Right ventricle myocardium inferior (tissue), 1 donor: ENCODE measurements around the gene PALLD. TPM values are rescaled to one million over a fixed set of nuclear protein-coding genes. Genes with fewer than 3 reads are reported as not detected.

ENCODE experiments used
- ATAC-seq: fragments of 200-7000 bp; cut with Tn5 transposase; one replicate; pipeline ENCODE4 v1.9.1; 2020; ENCODE audit warnings: mild to moderate bottlenecking, moderate library complexity
- DNase-seq: peaks from one replicate; pipeline ENCODE4 v3.0.0; 2021; ENCODE audit errors: missing footprints
- intact Hi-C: fragments of 100-400 bp; cut with DNase I; formaldehyde crosslinking; loops from one replicate; pipeline ENCODE4 v1.11.0; 2022
- total RNA-seq: library from RNA; stranded (reverse); fragmentation: NEBNext Ultra II Directional; extraction: Animal tissue kit (Norgen Biotek cat#: 25700); gene quantifications from one replicate; pipeline ENCODE4 v1.2.1, GENCODE V29; 2021
- donor health status: DM: no; HTN: yes; CAD: no; lungs with severe emphysema.

PALLD gene
- total RNA-seq, 1 donor from 2014 or later: 977 TPM

GRCh38 chr4:168629566-168629965 is 132.7 kb downstream of the PALLD start:
- intact Hi-C loops: no loop called here
- no peak for DNase-seq
- no peak for ATAC-seq

- ATAC-seq (no peak), DNase-seq (no peak)
- intact Hi-C loops: loop anchor here (5.0 kb wide), 2 partner anchors 43 to 118 kb away; no protein-coding TSS in a partner anchor
These were observed 133.8 kb downstream of the PALLD start for GRCh38 chr4:168630445-168631187.

- ATAC-seq (peak; percentile 90), DNase-seq (peak; percentile 77)
- intact Hi-C loops: loop anchor here (5.0 kb wide), 2 partner anchors 44 to 119 kb away; no protein-coding TSS in a partner anchor
These were observed 134.7 kb downstream of the PALLD start for GRCh38 chr4:168631241-168632162.

GRCh38 chr4:168632301-168632725 is 135.5 kb downstream of the PALLD start:
- intact Hi-C loops: loop anchor here (5.0 kb wide), 2 partner anchors 45 to 120 kb away; no protein-coding TSS in a partner anchor
- no peak for ATAC-seq
- DNase-seq: no peak

GRCh38 chr4:168633064-168633463 is 136.2 kb downstream of the PALLD start:
- intact Hi-C loops: loop anchor here (5.0 kb wide), 2 partner anchors 46 to 121 kb away; no protein-coding TSS in a partner anchor
- DNase-seq (no peak), ATAC-seq (no peak)

- intact Hi-C loops: loop anchor here (5.0 kb wide), 2 partner anchors 46 to 121 kb away; no protein-coding TSS in a partner anchor
- DNase-seq (no peak), ATAC-seq (no peak)
These were observed 136.6 kb downstream of the PALLD start for GRCh38 chr4:168633496-168633895.

GRCh38 chr4:168634276-168634802 is 137.5 kb downstream of the PALLD start:
- DNase-seq (no peak), ATAC-seq (no peak)
- intact Hi-C loops: loop anchor here (5.0 kb wide), 2 partner anchors 47 to 122 kb away; no protein-coding TSS in a partner anchor

GRCh38 chr4:168636040-168636439 is 139.2 kb downstream of the PALLD start:
- no peak for ATAC-seq
- intact Hi-C loops: no loop called here
- DNase-seq: no peak

GRCh38 chr4:168636506-168637196 is 139.8 kb downstream of the PALLD start:
- ATAC-seq (peak; percentile 17), DNase-seq (no peak)
- intact Hi-C loops: no loop called here

- intact Hi-C loops: no loop called here
- ATAC-seq (peak; percentile 56), DNase-seq (no peak)
These were observed 141.3 kb downstream of the PALLD start for GRCh38 chr4:168637872-168638756.

- intact Hi-C loops: no loop called here
- ATAC-seq: no peak
- DNase-seq: no peak
These were observed 143.1 kb downstream of the PALLD start for GRCh38 chr4:168639914-168640313.

- ATAC-seq (no peak), DNase-seq (no peak)
- intact Hi-C loops: no loop called here
These were observed 144.9 kb downstream of the PALLD start for GRCh38 chr4:168641811-168642140.

- intact Hi-C loops: no loop called here
- no peak for DNase-seq
- no peak for ATAC-seq
These were observed 145.7 kb downstream of the PALLD start for GRCh38 chr4:168642591-168642990.

GRCh38 chr4:168643111-168643795 is 146.4 kb downstream of the PALLD start:
- intact Hi-C loops: no loop called here
- ATAC-seq: no peak
- DNase-seq: no peak

- ATAC-seq (no peak), DNase-seq (no peak)
- intact Hi-C loops: no loop called here
These were observed 146.9 kb downstream of the PALLD start for GRCh38 chr4:168643796-168644159.

GRCh38 chr4:168646001-168646768 is 149.3 kb downstream of the PALLD start:
- intact Hi-C loops: no loop called here
- no peak for DNase-seq
- ATAC-seq: peak; percentile 76
